ENCODE measurements around the gene HOXB5.

The HOXB5 gene

DNA sequence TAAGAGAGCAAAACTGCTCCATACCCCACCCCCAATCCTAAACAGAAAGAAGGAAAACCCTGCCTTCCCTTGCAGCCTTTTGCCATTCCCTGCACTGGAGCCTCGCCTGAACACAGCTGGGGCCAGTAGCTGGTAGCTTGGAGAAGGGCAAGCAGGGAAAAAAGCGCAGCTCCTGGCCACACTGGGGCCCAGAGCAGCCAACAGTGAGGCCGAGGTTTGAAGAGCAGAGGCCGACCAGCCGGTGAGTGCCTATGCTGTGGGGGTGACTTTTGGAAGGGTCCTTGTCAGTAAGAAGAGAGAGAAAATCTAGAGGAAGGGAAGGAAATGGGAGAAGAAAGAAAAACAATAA is 35.8 kb upstream of the HOXB5 start:
- no peak for DNase-seq (ENCODE audit: low read depth)

DNA sequence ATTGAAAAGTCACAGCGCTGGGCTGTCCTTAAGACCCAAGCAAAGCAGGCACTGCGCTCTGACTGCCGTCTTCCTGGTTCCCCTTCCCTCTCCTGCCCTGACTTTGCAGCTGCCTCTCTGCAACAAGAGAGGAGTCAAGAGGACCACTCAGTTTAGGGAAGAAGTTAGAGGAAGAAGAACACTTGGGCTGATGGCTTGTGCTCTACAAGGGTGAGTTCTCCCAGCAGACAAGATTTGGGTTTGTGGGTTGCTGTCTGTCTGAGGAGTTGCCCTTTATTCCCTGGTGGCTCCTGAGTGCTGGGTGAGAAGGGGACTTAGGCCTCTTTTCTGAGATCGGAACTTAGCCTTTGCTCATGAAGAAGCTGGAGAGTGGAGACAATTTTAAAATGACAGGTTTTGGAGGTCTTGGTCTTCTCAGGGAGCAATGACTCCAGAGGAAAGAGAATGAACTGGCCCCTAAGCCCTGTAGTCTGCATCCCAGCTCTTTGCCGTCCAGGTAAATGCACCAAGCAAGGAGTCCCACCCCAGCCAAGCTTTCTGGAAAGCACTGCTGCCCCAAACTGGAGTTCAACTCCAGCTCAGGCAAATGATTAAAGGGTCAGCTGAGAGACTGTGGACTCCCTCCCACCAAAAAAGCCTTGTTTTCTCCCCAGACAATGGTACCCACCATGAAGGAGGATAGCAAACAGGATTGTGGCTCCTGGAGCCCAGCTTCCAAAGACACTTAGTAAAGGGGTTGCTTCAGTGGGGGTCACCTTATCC is 35.3 kb upstream of the HOXB5 start:
- no peak for DNase-seq (ENCODE audit: low read depth)

DNA sequence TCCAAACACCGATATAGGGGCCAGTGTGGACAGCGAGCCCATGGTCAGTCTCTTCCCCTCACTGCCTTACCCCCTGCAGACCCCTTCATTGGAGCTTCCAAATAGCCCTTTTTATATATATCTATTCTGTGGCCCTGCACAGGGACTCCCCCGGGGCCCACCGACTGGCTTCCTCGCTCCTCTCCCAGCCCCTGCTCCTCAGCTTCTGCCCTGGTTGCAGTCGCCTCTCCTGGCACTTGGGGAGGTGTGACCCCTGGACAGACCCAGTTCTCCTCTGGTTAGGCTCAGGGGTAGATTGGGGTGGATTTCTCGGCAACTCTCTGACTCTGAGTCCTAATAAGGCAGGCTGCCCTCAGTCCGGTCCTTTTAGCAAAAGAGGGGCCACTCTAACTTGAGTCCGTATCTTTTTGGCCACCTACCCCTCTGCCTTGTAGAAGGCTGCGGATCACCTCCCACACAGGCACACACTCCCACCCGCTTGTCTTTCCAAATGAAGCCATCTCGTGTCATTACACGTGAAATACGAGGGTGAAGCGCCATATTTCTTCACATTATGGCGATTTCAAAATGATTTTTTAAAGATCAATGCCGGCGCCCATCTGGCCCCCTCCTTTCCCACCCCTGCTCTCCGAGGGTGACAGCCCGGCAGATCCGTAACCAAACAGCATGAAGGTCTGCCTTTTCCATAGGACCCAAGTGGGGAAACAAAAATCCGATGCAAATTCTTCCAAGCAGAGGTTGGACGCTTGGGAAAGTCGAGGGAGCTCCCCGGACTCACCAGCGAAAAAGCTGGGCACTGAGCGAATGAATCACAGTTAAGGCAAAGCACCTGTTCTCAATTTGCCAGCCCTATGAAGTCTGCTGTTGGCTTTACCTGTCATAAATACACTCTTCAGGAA is 34.3 kb upstream of the HOXB5 start:
- DNase-seq (ENCODE audit: low read depth), result no peak

DNA sequence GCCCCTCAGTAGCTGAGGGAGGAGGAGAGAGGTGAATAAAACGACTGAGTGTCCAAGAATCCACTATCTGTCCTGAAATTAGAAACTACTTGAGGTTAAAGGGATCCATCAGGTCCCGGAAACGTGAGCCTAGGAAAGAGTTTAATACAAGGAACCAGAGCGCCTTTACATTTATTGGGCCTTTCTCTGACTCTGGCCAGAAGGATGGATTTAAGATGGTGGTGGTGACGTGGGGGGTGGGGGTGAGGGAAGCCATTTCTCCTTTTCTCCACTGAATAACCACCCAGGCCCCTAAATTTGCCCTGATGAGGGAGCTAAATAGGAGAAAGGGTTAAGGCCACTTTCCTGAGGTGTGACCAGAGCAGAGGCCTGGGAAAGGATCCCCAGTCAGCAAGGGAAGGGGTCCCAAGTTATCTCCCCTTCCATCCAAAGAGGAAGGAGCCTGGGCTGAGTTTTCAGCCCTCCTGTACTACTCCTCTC is 33.6 kb upstream of the HOXB5 start:
- DNase-seq (ENCODE audit: low read depth), result no peak

DNA sequence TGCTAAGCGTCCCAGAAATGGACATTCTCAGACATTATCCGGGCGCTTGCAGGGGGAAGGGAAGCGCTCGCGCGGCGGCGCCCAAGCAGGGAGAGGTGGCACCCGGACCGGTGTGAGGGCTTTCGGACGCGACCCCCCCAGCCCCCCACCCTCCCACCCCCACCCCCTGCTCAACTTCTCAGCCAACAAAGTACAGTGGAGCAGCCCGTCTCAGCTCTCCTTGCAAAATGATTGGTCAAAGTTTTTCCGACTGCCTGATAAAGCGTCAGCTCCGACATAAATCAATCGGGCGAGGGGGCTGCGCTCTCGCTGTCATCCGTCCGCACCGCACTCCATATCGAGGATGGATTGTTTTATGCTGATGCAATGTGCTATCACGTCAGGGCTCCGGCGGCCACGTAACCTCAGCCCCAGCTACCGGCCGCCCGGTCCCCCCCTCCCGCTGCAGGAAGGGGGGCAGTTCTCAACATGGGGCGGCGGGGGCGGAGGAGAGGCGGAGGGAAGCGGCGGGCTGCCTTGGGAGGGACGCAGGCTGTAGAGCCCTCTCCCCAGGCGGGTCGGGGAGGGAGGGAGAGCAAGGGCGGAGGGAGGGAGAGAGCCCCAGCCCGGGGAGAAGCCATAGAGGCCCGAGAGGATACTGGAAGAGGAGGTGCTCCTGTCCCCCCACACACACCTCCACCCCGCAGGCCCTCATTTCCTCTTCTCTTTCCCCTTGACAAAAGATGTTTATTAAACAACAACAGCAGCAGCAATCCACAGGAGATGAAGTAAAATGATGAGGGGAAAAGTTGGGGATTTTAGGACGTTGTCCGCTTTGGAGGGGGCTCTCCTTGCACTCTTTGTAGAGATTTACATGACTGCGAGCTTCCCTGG is 32.9 kb upstream of the HOXB5 start, which contains the start of gene HOXB9:
Gene HOXB9 (minus strand): TSS at position 114 of the 873 bp plus-strand sequence. CDS start 89 bp downstream, at position 25.
- no peak for DNase-seq (ENCODE audit: low read depth)

DNA sequence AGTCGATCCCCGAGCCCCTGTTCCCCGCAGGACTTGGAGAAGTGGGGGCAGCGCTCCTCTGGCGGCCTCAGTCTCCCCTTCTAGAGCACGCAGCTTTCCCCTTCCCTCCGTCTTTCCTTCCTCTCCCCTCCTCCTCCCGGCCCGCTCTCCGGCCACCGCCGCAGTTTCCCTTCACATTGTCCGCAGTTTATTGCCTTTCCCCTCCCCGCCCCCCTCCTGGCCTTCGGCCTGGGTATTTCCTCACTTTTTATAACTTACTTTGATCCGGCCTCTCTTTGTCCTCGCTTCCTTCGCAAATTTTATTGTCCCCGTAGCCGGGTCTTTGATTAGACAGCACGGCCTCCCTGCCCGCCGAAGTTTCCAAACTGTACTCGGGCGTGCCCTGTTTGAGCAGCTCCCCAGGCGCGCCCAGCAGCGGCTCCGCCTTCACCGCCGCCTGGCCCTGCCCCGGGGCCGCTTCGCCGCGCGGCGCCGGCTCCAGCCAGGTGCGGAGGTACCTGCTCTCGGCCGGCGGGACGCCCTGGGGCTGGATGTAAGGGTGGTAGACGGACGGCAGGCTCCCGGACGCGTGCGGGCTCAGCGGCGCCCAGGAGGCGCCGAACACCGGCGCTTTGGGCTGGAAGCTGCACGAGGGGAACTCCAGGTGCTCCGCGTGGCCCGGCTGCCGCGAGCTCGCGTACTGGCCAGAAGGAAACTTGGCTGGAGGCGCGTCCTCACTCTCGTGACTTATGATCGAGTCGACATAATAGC is 32.1 kb upstream of the HOXB5 start:
- no peak for DNase-seq (ENCODE audit: low read depth)

DNA sequence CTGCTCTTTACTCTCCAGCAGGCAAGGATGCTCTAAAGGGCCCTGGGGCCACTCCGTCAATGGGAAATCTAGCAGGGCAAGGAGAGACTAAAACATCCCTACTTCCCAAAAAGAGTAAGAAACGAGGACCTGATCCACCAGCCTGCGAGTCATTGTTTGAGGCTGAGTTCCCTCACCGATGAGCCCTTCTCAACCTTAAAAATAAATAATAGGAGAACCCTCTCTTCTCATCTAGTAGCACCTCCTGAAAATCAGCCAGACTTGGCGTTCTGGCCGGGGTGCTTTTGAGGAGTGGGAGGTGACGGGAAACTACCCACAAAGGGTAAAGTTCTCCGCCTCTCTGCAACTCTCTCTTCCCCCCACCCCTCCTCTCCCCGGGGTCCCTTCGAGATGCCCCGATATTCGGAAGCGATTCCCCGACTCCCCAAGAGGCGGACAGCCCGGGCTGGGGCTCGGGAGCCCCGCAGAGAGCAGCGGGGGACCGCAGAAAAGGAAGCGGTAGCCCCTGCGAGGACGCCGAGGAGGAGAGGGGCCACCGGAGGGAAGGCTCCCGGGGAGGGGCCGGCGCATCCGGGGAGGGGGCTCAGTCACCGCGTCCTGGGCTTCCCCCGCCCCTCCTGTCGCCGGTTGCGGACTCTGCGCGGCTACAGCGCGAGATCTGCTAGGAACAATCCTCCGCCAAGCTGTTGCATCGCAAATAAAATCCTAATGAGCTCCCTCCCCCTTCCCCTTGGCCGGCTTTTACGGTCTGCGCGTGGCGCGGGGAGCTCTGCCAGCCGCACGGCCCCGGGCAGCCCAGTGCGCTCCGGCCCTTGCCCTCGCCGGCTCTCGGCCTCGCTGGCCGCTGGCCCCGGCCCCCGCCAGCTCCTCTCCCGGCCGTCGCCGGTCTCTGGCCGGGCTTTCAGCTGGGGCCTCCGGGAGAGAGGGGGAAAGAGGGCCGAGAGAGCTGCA is 31.2 kb upstream of the HOXB5 start:
- no peak for DNase-seq (ENCODE audit: low read depth)

DNA sequence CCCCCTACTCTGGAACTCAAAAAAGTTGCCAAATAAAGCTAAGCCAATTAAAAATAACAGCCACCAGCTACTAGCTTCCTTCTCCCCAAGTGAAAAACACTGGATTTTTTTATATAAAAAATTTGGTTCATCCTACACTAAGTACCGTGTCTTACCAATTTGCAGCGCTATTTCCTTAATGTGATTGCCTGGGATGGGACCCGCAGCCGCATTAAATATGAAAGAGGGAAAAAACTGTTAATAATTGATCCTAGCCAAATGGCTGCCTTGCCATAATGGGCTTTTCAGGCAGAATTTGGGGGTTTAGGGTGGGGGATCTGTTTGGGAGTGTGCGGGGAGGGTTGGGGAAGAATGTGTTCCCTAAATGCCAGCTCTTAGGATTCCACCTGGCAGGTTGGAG is 30.5 kb upstream of the HOXB5 start:
- DNase-seq (ENCODE audit: low read depth), result no peak

DNA sequence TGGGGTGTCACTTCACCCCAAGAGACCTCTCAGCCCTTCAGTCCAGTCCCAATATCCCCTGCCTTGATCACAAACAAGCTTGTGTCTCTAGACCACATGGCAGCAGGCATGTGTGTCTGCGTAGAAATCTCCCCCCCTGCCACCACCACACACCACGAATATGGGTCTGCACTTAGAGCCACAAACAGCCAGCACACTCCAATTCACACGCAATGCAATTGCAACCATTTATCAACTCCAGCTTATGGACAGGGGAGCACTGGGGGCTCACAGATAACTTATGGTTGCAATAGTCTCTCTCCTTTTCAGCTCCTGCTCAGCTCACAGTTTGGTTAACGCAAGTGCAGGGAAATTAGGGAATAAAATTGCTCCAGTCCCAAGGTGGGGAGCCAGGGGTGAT is 30.0 kb upstream of the HOXB5 start:
- DNase-seq (ENCODE audit: low read depth), result no peak

DNA sequence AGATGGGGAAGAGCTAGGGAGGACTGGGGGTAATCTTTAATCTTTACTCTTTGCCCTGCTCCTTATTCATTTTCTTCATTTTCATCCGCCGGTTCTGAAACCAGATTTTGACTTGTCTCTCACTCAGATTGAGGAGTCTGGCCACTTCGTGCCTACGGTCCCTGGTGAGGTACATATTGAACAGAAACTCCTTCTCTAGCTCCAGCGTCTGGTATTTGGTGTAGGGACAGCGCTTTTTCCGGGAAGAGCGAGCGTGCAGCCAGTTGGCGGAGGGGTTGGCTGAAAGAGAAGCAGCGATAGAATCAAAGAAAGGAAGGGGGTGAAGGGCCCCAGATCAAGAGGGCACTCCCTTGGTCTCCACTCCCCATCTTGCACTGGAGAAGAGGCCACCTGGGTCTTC is 29.3 kb upstream of the HOXB5 start:
- DNase-seq (ENCODE audit: low read depth), result no peak

DNA sequence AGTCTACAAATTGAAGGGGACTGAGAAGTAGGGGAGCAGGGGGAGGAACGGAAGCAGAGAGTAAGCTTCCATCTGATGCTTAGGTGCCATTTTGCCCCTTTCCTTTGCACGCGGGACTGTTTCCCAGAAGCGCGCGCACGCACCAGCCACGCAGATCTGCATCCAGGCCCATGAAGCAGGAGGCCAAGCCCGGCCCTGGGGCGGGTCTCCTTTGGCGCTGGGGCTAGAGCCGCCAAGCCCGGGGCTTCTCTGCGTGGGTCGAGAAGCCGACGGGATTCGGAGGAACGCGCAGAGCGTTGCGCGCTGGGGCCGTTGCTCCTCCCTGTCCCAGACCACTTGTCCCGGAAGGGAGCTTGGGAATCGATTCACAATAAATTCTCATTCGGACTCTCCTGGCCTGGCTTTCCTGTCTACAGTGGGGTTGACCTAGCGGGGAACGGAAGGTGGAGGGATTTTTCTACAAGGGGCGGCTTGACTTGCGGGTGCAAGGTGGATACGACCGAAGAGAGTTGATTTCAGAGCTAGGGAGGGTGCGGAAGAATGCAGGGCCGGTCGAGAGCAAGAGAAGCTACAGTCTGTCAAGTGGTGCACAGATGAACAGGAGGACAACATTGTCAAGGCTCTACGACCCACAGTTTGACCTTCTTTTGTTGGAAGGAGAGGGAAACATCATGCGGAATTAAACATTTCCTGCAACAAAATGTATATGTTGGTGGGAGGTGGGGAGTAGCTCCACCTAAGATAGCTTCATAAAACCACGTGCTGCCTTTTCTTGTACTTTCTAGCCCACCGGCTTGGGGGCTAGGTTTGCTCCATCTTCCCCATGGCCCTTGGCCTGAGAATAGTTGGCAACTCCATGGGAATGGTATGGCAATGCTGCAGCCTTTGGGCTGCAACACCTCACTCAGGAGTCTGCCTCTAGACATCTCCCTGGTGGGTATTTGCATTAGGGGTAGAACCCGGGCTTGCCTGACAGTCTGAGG is 28.1 kb upstream of the HOXB5 start:
- no peak for DNase-seq (ENCODE audit: low read depth)

DNA sequence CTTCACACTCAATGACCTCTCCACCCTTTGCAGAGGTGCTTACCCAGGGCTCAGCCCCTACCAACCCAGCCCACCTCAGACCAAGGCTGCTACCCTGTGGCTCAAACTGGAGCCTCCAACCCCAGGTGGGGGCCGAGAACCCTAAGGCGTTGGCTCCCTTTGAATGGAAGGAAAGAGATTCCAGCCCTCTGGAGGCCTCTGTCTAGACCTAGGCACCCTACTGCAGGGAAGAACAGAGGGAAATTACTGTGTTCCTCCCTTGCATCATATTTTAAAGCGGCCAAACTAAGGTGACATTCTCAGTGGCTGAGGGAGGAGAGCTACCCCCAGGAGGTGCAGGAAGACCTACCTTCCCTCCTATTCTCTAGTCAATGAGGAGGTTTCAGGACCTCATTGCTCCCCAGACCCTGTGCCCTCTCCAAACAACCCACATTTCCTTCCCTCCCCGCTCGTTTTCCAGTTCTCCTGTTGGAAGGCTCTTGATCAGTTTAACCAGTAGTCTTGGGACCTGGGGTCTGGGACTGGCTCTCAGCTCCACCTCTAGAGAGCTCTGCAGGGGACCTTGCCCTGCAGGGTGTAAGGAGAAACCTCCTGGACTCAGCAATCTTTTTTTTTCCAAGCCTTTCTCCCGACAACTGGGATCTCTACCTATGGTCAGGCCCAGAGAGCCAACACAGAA is 27.0 kb upstream of the HOXB5 start:
- no peak for DNase-seq (ENCODE audit: low read depth)

DNA sequence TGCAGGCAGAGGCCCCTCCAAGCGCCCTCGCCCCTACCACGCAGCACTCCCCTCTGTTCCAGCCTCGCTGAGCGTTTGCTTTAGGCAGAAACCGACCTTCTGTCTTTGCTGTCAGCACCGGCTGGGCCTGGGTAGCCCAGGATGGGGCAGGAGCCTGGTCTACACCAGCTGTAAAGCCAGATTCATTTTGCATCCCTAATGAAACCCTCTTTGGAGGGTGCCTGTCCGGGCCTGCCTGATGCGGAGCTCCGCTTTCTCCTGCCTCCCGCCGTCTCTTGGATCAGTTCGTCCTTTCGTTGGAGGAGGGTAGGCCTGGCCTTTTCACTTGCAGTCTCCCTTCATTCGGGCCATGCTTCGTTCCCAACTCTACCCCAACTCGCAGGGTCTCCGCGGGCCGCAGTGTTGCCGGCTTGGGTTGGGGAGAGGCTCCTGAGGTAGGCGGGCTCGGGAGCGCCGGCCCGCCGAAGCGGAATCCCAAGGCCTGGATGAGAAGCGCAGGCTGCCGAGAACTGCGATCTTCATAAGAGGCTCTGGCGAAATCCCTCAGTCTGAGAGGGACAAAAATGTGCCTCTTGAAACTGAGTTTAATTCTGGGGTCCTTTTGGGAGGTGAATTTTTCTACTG is 26.4 kb upstream of the HOXB5 start:
- DNase-seq (ENCODE audit: low read depth), result no peak

DNA sequence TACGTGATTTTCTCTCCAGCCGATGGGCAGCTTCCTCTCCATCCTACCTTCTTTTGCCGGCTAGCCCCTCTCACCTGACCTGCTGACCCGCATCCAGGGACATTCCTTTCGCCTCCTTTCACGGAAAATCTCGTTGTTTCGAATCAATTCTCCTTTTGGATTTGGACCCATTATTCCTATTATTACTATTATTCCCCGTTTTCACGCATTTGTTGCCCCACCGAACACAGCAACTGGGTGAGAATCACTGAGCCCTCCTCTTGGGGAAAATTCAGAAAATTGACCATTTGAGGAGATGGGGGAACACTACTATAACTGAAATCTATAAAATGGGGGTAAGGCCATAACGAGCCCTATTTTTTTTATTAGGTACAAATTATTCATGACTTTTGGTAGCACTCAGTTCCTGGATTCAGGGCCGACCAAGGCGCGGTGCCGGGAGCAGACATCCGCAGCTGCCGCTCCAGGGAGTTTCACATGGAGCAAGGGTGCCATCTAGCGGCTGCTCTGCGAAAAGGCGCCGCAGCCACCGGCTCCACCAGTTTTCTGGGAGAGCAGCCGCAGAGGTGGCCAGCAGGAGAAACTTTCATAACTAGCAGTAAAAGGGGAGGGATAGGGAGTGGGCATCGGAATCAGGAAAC is 24.8 kb upstream of the HOXB5 start:
- no peak for DNase-seq (ENCODE audit: low read depth)

DNA sequence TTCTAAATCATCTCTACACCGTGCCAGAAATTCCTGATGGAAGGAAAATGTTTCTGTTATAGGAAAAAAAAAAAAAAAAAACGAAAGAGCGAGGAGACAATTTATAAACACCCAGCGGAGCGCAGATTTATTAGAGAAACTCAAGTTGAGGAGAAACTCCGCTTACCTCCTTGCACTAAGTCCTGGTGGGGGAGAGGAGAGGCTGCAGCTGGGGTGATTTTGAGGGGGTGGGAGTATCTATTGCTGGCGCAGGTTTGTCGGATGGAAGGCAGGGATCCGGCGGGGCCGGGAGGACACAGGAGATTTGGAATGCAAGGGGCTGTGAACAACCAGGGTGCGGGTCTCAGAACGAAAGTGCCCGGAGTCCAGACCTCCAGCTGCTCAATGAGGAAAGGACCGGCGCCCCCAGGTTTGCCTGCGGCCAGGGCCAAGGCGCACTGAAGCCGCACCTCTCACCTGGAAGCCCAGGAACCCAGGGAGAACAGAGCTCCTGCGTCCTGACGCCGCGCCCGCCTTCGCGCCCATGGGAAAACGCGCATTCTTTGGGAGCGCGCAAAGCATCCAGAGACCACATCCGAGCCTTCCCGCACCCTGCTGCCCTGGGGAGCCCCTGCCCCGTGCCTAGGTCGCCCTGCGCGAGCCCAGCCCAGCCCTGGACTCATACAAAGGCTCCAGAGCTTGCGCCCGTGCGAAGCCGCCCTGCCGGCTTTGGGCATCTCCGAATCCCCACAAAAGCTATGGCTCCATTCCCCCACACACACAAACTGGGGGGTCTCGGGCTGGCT is 24.1 kb upstream of the HOXB5 start:
- DNase-seq (ENCODE audit: low read depth), result no peak

DNA sequence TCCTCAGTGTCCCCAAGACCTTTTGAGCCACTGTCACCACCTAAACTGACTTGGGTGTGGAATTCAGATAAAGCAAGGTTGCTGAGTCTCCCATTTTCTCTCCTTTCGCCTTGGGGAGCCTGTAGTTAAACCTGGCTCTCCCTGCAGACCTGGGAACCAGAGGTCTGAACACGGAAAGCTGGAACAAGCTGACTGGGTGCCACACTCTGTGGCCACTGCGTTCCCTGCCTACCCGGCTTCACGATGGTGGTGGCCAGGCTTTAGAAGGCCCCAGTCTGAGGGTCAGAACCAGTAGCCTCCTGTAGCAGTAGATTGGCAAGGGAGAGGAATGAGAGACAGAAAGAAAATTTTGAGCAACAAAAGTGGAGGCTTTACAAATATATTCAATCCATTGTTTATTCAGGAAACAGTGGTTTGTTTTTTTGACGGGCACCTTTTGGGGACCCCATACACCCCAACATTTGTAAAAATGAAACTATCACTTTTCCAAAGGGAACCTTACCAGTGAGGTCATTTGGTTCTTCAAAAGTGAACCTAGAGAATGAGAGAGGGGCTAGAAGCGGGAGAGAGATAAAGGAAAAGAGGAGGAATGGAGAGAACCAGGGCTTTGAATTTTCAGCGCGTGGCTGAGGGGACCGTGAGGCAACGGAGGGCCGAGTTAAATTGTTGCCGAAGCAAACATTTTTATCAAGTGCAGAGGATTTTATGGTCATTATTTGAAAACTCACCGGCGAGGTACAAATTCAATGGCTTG is 23.3 kb upstream of the HOXB5 start:
- DNase-seq (ENCODE audit: low read depth), result no peak

All from GM04504 (cell line).